Smooth muscle cell (in vitro differentiated cells): ENCODE measurements around the gene RASGEF1B. TPM values are rescaled to one million over a fixed set of nuclear protein-coding genes. Genes with fewer than 3 reads are reported as not detected.

ENCODE experiments used
- DNase-seq: peaks from one replicate; lab custom pipeline; 2025; ENCODE audit not compliant: unreplicated experiment; lab: John Stamatoyannopoulos, UW
- H2AFZ ChIP-seq: fragments of 200-600 bp; sonication (generic); 2 replicates; pipeline ENCODE4 v1.6.0; 2016; ENCODE audit warnings: antibody characterized with exemption, low read depth, mild to moderate bottlenecking
- H3F3A ChIP-seq: fragments of 200-600 bp; sonication (generic); 2 replicates; pipeline ENCODE4 v1.6.0; 2017; ENCODE audit warnings: antibody characterized with exemption, low read depth
- H3K27ac ChIP-seq: fragments of 200-600 bp; sonication (generic); 2 replicates; pipeline ENCODE4 v1.5.1; 2016; ENCODE audit warnings: low read depth, mild to moderate bottlenecking
- H3K27me3 ChIP-seq: fragments of 200-600 bp; sonication (generic); 2 replicates; pipeline ENCODE4 v1.6.1; 2016; ENCODE audit warnings: low read depth, mild to moderate bottlenecking
- H3K36me3 ChIP-seq: fragments of 200-600 bp; sonication (generic); 2 replicates; pipeline ENCODE4 v1.5.1; 2016; ENCODE audit warnings: low read depth
- H3K4me1 ChIP-seq: fragments of 200-600 bp; sonication (generic); 2 replicates; pipeline ENCODE4 v1.5.1; 2016; ENCODE audit warnings: low read depth
- H3K4me2 ChIP-seq: fragments of 200-600 bp; sonication (generic); 2 replicates; pipeline ENCODE4 v1.6.0; 2016; ENCODE audit warnings: mild to moderate bottlenecking
- H3K4me3 ChIP-seq: fragments of 200-600 bp; sonication (generic); 2 replicates; pipeline ENCODE4 v1.5.1; 2016; ENCODE audit warnings: mild to moderate bottlenecking
- H3K79me2 ChIP-seq: fragments of 200-600 bp; sonication (generic); 2 replicates; pipeline ENCODE4 v1.6.0; 2016; ENCODE audit warnings: low read depth, mild to moderate bottlenecking
- H3K9ac ChIP-seq: fragments of 200-600 bp; sonication (generic); 2 replicates; pipeline ENCODE4 v1.6.0; 2016; ENCODE audit warnings: low read depth
- H3K9me3 ChIP-seq: fragments of 200-600 bp; sonication (generic); replicated peaks from 2 replicates; pipeline ENCODE4 v1.5.1; 2016; ENCODE audit warnings: low read depth
- H4K20me1 ChIP-seq: fragments of 200-600 bp; sonication (generic); 2 replicates; pipeline ENCODE4 v1.6.0; 2016; ENCODE audit warnings: low read depth
- WGBS: methylation state at CpG from one replicate; pipeline ENCODE4 v1.1.7; 2016; ENCODE audit warnings: low lambda C conversion rate; 5-methylcytosine and 5-hydroxymethylcytosine counted together
- polyA plus RNA-seq: library from polyadenylated mRNA; unstranded; fragments of >200 nt; fragmentation: Nextera tagmentation; extraction: Ambion mirVana; gene quantifications from 2 replicates; pipeline ENCODE4 v1.2.1, GENCODE V29; 2016
- total RNA-seq: library from RNA; depleted of rRNA; stranded (reverse); fragments of >200 nt; gene quantifications from 2 replicates; pipeline ENCODE4 v1.2.3, GENCODE V29; 2014
- TF ChIP-seq, protein P1 (sequence below): fragments of 200-600 bp; sonication (generic); IDR thresholded peaks from 2 replicates; pipeline ENCODE4 v1.5.1; 2017; ENCODE audit warnings: borderline replicate concordance, mild to moderate bottlenecking, antibody characterized with exemption; ENCODE audit not compliant: insufficient read depth, poor library complexity, severe bottlenecking

The RASGEF1B gene
- total and polyA plus RNA-seq, 2 experiments from 2014 or later, result 1.5 to 7.5 TPM

DNA sequence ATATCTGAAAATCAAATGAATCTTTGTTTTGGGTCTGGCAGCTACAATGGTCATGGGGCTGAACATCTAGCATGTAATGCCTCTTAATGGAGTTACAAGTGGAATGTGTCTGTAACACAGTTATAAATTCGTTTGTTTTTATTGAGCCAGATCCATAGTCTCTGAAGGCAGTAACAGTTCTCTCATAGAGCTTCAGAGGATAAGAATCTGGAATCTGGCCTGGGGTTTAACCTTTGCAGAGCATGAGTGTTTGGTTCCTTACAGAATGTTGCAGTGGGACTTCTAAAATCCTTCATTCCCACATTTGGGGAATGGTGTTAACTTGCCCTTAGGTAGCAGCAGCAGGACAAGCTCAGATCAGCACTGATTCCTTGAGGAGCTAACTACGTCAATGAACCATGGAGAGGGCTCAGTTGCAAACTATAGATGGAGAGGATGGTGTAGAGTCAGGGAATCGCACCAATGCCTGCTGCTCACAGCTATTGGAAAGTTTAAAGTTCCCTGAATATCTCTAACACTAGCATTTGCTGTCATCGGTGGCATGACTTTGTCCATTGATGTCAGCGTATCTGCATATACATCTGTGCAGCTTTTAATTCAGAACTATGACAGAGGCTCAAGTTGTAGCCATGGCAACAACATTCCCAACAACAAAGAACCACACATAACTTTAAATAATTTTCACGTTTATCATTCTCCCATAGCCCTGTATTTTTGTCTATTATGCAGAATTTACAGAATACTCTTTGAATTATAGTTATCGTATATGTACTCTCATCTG is 72.2 kb downstream of the RASGEF1B start:
- Histone ChIP-seq H3K27ac (no peak overlapping the region), H3K4me1 (no peaks in the 10 kb centered on the region), H3F3A (no peaks in the 10 kb centered on the region), H2AFZ (no peak overlapping the region), H3K9me3 (no peaks in the 10 kb centered on the region), H3K4me3 (no peak overlapping the region), H3K9ac (no peak overlapping the region), H3K79me2 (no peaks in the 10 kb centered on the region), H3K36me3 (no peaks in the 10 kb centered on the region), H3K4me2 (no peak overlapping the region), H4K20me1 (no peaks in the 10 kb centered on the region), H3K27me3 (no peaks in the 10 kb centered on the region)
- TF ChIP-seq, protein P1, sequence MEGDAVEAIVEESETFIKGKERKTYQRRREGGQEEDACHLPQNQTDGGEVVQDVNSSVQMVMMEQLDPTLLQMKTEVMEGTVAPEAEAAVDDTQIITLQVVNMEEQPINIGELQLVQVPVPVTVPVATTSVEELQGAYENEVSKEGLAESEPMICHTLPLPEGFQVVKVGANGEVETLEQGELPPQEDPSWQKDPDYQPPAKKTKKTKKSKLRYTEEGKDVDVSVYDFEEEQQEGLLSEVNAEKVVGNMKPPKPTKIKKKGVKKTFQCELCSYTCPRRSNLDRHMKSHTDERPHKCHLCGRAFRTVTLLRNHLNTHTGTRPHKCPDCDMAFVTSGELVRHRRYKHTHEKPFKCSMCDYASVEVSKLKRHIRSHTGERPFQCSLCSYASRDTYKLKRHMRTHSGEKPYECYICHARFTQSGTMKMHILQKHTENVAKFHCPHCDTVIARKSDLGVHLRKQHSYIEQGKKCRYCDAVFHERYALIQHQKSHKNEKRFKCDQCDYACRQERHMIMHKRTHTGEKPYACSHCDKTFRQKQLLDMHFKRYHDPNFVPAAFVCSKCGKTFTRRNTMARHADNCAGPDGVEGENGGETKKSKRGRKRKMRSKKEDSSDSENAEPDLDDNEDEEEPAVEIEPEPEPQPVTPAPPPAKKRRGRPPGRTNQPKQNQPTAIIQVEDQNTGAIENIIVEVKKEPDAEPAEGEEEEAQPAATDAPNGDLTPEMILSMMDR, result no peak
- 70% methylated on average over 7 of the region's 7 CpGs for WGBS
- DNase-seq, result no peak

DNA sequence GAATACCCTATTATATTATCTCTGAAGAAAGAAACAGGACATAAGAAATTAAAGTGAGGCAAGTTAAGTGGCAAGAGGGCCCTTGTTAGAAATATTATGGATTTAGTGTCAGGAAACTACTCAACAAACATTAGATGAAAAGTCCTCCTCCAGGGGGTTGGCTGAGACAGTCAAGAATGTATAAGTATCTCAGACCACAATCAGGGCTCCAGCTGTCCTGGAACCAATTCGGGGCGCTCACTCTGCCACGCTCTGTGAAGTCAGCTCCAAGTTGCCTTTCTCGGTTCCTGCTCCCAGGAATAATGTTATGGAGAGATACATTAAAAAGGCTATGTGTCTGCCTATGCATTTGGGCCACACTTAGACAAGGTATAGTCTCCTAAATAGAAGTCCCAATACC is 73.3 kb downstream of the RASGEF1B start:
- Histone ChIP-seq H3K4me1 (no peaks in the 10 kb centered on the region), H3K27ac (no peak overlapping the region), H3K27me3 (no peaks in the 10 kb centered on the region), H3K9ac (no peak overlapping the region), H3K4me2 (no peak overlapping the region), H3K9me3 (no peaks in the 10 kb centered on the region), H3K36me3 (no peaks in the 10 kb centered on the region), H3K4me3 (no peak overlapping the region), H2AFZ (no peak overlapping the region), H3K79me2 (no peaks in the 10 kb centered on the region), H4K20me1 (no peaks in the 10 kb centered on the region), H3F3A (no peaks in the 10 kb centered on the region)
- no peak for DNase-seq
- WGBS, result 100% methylated on average over 4 of the region's 4 CpGs
- TF ChIP-seq, protein P1, result no peak

DNA sequence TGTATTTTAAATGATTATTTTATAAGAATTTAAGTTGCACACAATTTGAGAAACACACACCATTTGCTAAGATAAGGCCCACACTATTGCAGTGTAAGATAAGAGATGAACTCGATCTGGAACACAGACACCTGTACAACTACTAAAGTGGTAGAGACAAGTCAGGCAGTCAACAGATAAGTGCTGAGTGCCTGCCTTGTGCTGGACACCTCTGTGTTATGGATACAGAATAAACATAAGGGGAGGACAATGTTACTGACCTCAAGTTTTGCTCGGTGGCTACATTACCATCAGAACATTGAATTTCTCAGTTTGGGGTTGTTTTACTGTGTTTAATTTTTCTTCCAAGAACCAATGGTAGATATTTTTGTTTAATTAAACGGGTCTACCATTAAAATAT is 74.1 kb downstream of the RASGEF1B start:
- H3K4me2 ChIP-seq, result no peak overlapping the region
- WGBS, result 76% methylated on average over 3 of the region's 3 CpGs
- H3K79me2 ChIP-seq, result no peaks in the 10 kb centered on the region
- H3K4me1 ChIP-seq, result no peaks in the 10 kb centered on the region
- no peaks in the 10 kb centered on the region for H3F3A ChIP-seq
- no peak for DNase-seq
- H3K36me3 ChIP-seq, result no peaks in the 10 kb centered on the region
- H3K27ac ChIP-seq, result no peak overlapping the region
- TF ChIP-seq, protein P1, result no peak
- H4K20me1 ChIP-seq, result no peaks in the 10 kb centered on the region
- H3K9me3 ChIP-seq, result no peaks in the 10 kb centered on the region
- H3K9ac ChIP-seq, result no peak overlapping the region
- H3K4me3 ChIP-seq, result no peak overlapping the region
- H2AFZ ChIP-seq, result no peak overlapping the region
- H3K27me3 ChIP-seq, result no peaks in the 10 kb centered on the region

DNA sequence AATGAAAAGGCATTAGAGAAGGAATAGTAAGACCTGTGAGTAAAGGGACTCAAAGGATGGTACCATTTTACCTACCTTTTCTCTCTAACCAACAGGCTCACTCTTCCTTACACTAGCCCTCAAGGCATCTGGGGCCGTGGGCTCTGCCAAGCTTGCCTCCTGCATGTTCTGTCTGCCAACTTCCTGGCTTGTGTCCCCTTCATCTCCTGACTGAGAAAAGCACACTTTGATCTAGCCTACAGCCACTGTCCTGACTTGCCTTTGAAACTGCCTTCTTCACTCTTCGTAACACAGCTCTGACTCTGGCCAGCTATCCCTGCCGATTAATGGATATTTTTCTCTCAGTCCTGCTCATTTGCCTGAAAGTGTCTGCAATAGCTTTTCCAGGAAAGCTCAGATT is 76.5 kb downstream of the RASGEF1B start:
- Histone ChIP-seq H3K9ac (no peak overlapping the region), H3K4me1 (no peaks in the 10 kb centered on the region), H3K27ac (no peak overlapping the region), H3K79me2 (no peaks in the 10 kb centered on the region), H3K36me3 (no peaks in the 10 kb centered on the region), H3K4me3 (no peak overlapping the region), H2AFZ (no peak overlapping the region), H4K20me1 (no peaks in the 10 kb centered on the region), H3K27me3 (no peaks in the 10 kb centered on the region), H3F3A (no peaks in the 10 kb centered on the region), H3K4me2 (no peak overlapping the region), H3K9me3 (no peaks in the 10 kb centered on the region)
- 89% methylated on average over 3 of the region's 3 CpGs for WGBS
- TF ChIP-seq, protein P1, result no peak
- DNase-seq, result no peak
